ENCODE results near the gene RTN1. TPM values are rescaled to one million over a fixed set of nuclear protein-coding genes. Genes with fewer than 3 reads are reported as not detected.

The RTN1 gene
- total and polyA plus RNA-seq, 2 experiments from 2014 or later = 4.2 to 4.3 TPM

DNA sequence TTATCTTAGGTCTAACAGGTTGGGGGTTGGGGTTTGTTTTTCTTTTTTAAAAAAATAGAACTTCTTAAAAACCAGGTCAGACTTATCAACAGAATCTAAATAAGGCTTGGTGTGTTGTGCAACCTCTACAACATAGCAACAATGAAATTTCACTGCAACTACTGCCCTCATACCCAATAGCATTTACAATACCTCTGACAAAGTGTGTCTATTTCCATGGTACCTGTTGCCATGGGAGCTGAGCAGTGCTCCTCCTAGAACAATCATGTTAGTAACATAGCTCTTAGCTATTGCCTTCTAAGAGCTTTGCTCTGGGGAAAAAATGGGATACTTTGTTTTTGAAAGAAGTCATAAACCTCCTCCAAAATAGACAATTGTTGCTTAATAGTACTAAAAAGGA lies 190.7 kb downstream of the RTN1 start (continued):
- TF ChIP-seq ZNF462 (CRISPR knock-in tag; IDR thresholded peaks at IDR 0.05) = no peak
- no peak for TF ChIP-seq CREB1 (CRISPR knock-in tag; IDR thresholded peaks at IDR 0.05; ENCODE audit: low read depth)
- TF ChIP-seq, protein P1, sequence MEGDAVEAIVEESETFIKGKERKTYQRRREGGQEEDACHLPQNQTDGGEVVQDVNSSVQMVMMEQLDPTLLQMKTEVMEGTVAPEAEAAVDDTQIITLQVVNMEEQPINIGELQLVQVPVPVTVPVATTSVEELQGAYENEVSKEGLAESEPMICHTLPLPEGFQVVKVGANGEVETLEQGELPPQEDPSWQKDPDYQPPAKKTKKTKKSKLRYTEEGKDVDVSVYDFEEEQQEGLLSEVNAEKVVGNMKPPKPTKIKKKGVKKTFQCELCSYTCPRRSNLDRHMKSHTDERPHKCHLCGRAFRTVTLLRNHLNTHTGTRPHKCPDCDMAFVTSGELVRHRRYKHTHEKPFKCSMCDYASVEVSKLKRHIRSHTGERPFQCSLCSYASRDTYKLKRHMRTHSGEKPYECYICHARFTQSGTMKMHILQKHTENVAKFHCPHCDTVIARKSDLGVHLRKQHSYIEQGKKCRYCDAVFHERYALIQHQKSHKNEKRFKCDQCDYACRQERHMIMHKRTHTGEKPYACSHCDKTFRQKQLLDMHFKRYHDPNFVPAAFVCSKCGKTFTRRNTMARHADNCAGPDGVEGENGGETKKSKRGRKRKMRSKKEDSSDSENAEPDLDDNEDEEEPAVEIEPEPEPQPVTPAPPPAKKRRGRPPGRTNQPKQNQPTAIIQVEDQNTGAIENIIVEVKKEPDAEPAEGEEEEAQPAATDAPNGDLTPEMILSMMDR (conservative IDR thresholded peaks at IDR 0.05; ENCODE audit: low read depth in 2 of 2) = no peak
- no peak for TF ChIP-seq ETS1 (IDR thresholded peaks at IDR 0.05)
- no peak for TF ChIP-seq JUNB (IDR thresholded peaks at IDR 0.05; ENCODE audit: unreplicated experiment)
- no peak for TF ChIP-seq EZH2phosphoT487 (IDR thresholded peaks at IDR 0.05; ENCODE audit: unreplicated experiment)
- no peak for TF ChIP-seq EZH2 (IDR thresholded peaks at IDR 0.05; ENCODE audit: low read depth, unreplicated experiment)
- no peak for TF ChIP-seq POLR2AphosphoS5 (IDR thresholded peaks at IDR 0.05; ENCODE audit: low read depth)
- no peak for TF ChIP-seq STAT1 (IDR thresholded peaks at IDR 0.05; ENCODE audit: unreplicated experiment)
- TF ChIP-seq NANOG (IDR thresholded peaks at IDR 0.05; ENCODE audit: borderline replicate concordance) = no peak
